SK-N-SH (cell line): Measurements from ENCODE around the gene CCL28. TPM values are rescaled to one million over a fixed set of nuclear protein-coding genes. Genes with fewer than 3 reads are reported as not detected.

Experiments
- CTCF ChIA-PET: fragments of 300-600, 350-600 bp; formaldehyde crosslinking; extraction: SDS; loops from one replicate; lab custom pipeline; 2021; lab: Yijun Ruan, JAX
- POLR2A ChIA-PET: fragments of 350-600 bp; sonication (Branson Sonifier 250); formaldehyde crosslinking; extraction: SDS; loops from one replicate; lab custom pipeline; 2020; ENCODE audit warnings: antibody characterized with exemption, inconsistent platforms; lab: Yijun Ruan, JAX
- DNase-seq: peaks from one replicate; pipeline ENCODE4 v3.0.0; 2012
- H2AFZ ChIP-seq: fragments of 200-600 bp; sonication (generic); 2 replicates; pipeline ENCODE4 v1.8.1; 2016; ENCODE audit warnings: antibody characterized with exemption, mild to moderate bottlenecking, low read depth
- H3F3A ChIP-seq: fragments of 200-600 bp; sonication (generic); replicated peaks from 2 replicates; pipeline ENCODE3; 2016; ENCODE audit warnings: antibody characterized with exemption, mild to moderate bottlenecking; ENCODE audit not compliant: insufficient read depth
- H3K27ac ChIP-seq, 2 experiments: fragments of 200-500 bp in 1 of 2; fragments of 200-600 bp in 1 of 2; sonication (Bioruptor generic) in 1 of 2; sonication (generic), shearing (Covaris generic) in 1 of 2; 2 replicates each; pipeline versions ENCODE4 v1.5.1 to v1.6.1; 2014 to 2016; ENCODE audit warnings: low read depth in 2 of 2, inconsistent platforms in 1 of 2, low read length in 1 of 2, mild to moderate bottlenecking in 1 of 2, mixed read lengths in 1 of 2
- H3K27me3 ChIP-seq: fragments of 200-600 bp; sonication (generic), shearing (Covaris generic); 2 replicates; pipeline ENCODE4 v1.6.1; 2016; ENCODE audit warnings: mixed run types; ENCODE audit not compliant: insufficient read depth
- H3K36me3 ChIP-seq, 2 experiments: fragments of 200-500 bp in 1 of 2; fragments of 200-600 bp in 1 of 2; sonication (Bioruptor generic) in 1 of 2; sonication (generic) in 1 of 2; replicated peaks in 1 of 2; 2 replicates each; pipeline versions ENCODE3 to v1.5.1; 2014 to 2016; ENCODE audit warnings: low read length in 1 of 2, mild to moderate bottlenecking in 1 of 2; ENCODE audit not compliant: insufficient read depth in 2 of 2, control insufficient read depth in 1 of 2
- H3K4me1 ChIP-seq, 2 experiments: fragments of 200-500 bp in 1 of 2; fragments of 200-600 bp in 1 of 2; sonication (Bioruptor generic) in 1 of 2; sonication (generic), shearing (Covaris generic) in 1 of 2; 2 replicates each; pipeline versions ENCODE4 v1.5.1 to v1.6.1; 2014 to 2016; ENCODE audit warnings: low read depth in 1 of 2, low read length in 1 of 2, mixed run types in 1 of 2; ENCODE audit not compliant: insufficient read depth in 2 of 2, control insufficient read depth in 1 of 2
- H3K4me2 ChIP-seq: fragments of 200-600 bp; sonication (generic), shearing (Covaris generic); 2 replicates; pipeline ENCODE4 v1.6.1; 2017; ENCODE audit warnings: mixed run types
- H3K4me3 ChIP-seq, 2 experiments: fragments of 200-500 bp in 1 of 2; fragments of 200-600 bp in 1 of 2; sonication (Bioruptor generic) in 1 of 2; sonication (generic), shearing (Covaris generic) in 1 of 2; 2 replicates each; pipeline versions ENCODE4 v1.5.1 to v1.8.1; 2014 to 2016; ENCODE audit warnings: low read depth in 2 of 2, inconsistent platforms in 1 of 2, low read length in 1 of 2, mild to moderate bottlenecking in 1 of 2, mixed read lengths in 1 of 2, moderate library complexity in 1 of 2
- H3K79me2 ChIP-seq: fragments of 200-600 bp; sonication (generic); 2 replicates; pipeline ENCODE4 v1.8.1; 2017; ENCODE audit warnings: mild to moderate bottlenecking; ENCODE audit not compliant: insufficient read depth
- H3K9ac ChIP-seq: fragments of 200-600 bp; sonication (generic); 2 replicates; pipeline ENCODE4 v1.6.1; 2017; ENCODE audit warnings: mixed run types
- H3K9me2 ChIP-seq: fragments of 200-600 bp; sonication (generic); 2 replicates; pipeline ENCODE4 v1.6.1; 2017; ENCODE audit warnings: mixed run types
- H3K9me3 ChIP-seq: fragments of 200-600 bp; sonication (generic); 2 replicates; pipeline ENCODE4 v1.6.1; 2017; ENCODE audit warnings: mixed run types, mild to moderate bottlenecking, moderate library complexity
- H4K20me1 ChIP-seq: fragments of 200-600 bp; sonication (generic); 2 replicates; pipeline ENCODE4 v1.6.1; 2017; ENCODE audit warnings: mild to moderate bottlenecking, mixed run types; ENCODE audit not compliant: insufficient read depth
- CHD2 ChIP-seq: fragments of 150-350 bp; IDR thresholded peaks from 2 replicates; pipeline ENCODE4 v1.6.1; 2018; ENCODE audit warnings: low read length; ENCODE audit not compliant: partially characterized antibody
- ELF1 ChIP-seq: IDR thresholded peaks from 2 replicates; pipeline ENCODE4 v1.4.0; 2012
- FOSL2 ChIP-seq: IDR thresholded peaks from 2 replicates; pipeline ENCODE4 v1.4.0; 2012; ENCODE audit warnings: low read depth, mild to moderate bottlenecking, moderate library complexity, borderline replicate concordance
- FOXJ3 ChIP-seq: sonication (generic); formaldehyde crosslinking; IDR thresholded peaks from 2 replicates; pipeline ENCODE4 v1.5.1; 2020; ENCODE audit warnings: mild to moderate bottlenecking, missing genetic modification reagents
- FOXM1 ChIP-seq: IDR thresholded peaks from 2 replicates; pipeline ENCODE4 v1.4.0; 2012; ENCODE audit warnings: low read depth, mild to moderate bottlenecking
- GABPA ChIP-seq: IDR thresholded peaks from 2 replicates; pipeline ENCODE4 v1.4.0; 2012; ENCODE audit warnings: low read depth, mild to moderate bottlenecking
- IRF3 ChIP-seq: fragments of 150-350 bp; IDR thresholded peaks from 2 replicates; pipeline ENCODE4 v1.6.1; 2016; ENCODE audit warnings: mild to moderate bottlenecking, low read depth, low read length
- JUND ChIP-seq: IDR thresholded peaks from 2 replicates; pipeline ENCODE4 v1.4.0; 2012
- MAX ChIP-seq: IDR thresholded peaks from 2 replicates; pipeline ENCODE4 v1.4.0; 2012; ENCODE audit warnings: low read depth
- NFIC ChIP-seq: IDR thresholded peaks from 2 replicates; pipeline ENCODE4 v1.4.0; 2012; ENCODE audit warnings: borderline replicate concordance
- NRF1 ChIP-seq: IDR thresholded peaks from 2 replicates; pipeline ENCODE4 v1.6.1; 2012; ENCODE audit warnings: low read depth, mild to moderate bottlenecking, low read length
- POLR2AphosphoS5 ChIP-seq: IDR thresholded peaks from 2 replicates; pipeline ENCODE4 v1.6.1; 2012; ENCODE audit warnings: low read depth, low read length
- RAD21 ChIP-seq: IDR thresholded peaks from 2 replicates; pipeline ENCODE4 v1.6.1; 2012; ENCODE audit warnings: mild to moderate bottlenecking, low read length
- REST ChIP-seq: IDR thresholded peaks from 2 replicates; pipeline ENCODE4 v1.6.1; 2012; ENCODE audit warnings: mild to moderate bottlenecking, low read depth, low read length, moderate library complexity
- RFX5 ChIP-seq: IDR thresholded peaks from 2 replicates; pipeline ENCODE4 v1.6.1; 2012; ENCODE audit warnings: mild to moderate bottlenecking, improper control_type of control experiment, low read length
- SIN3A ChIP-seq: IDR thresholded peaks from 2 replicates; pipeline ENCODE4 v1.6.1; 2012; ENCODE audit warnings: low read depth, mild to moderate bottlenecking, low read length, moderate library complexity, borderline replicate concordance
- SMC3 ChIP-seq: IDR thresholded peaks from 2 replicates; pipeline ENCODE4 v1.6.1; 2012; ENCODE audit warnings: low read depth, low read length, improper control_type of control experiment
- TEAD4 ChIP-seq: IDR thresholded peaks from 2 replicates; pipeline ENCODE4 v1.4.0; 2012; ENCODE audit warnings: mild to moderate bottlenecking, borderline replicate concordance; ENCODE audit not compliant: insufficient read depth
- USF1 ChIP-seq: IDR thresholded peaks from 2 replicates; pipeline ENCODE4 v1.4.0; 2012; ENCODE audit warnings: low read depth, borderline replicate concordance
- YY1 ChIP-seq: IDR thresholded peaks from 2 replicates; pipeline ENCODE4 v1.4.0; 2012; ENCODE audit warnings: low read depth, mild to moderate bottlenecking
- WGBS: methylation state at CpG from one replicate; pipeline ENCODE4 v1.1.6; 2017; ENCODE audit warnings: low lambda C conversion rate; 5-methylcytosine and 5-hydroxymethylcytosine counted together
- polyA plus RNA-seq, 3 experiments: library from polyadenylated mRNA; depleted of rRNA; stranded (reverse); fragments of >200 nt; gene quantifications; 2 replicates each; pipeline ENCODE4 v1.2.3, GENCODE V29; 2012
- TF ChIP-seq, protein P1 (sequence below): IDR thresholded peaks from 2 replicates; pipeline ENCODE4 v1.4.0; 2012; ENCODE audit warnings: low read depth, borderline replicate concordance

Gene CCL28
- polyA plus RNA-seq, 1 of the 3 experiments (the other 2 are of a cell fraction): not detected

- ChIA-PET CTCF (no interaction called here), POLR2A (no interaction called here)
- Histone ChIP-seq H3F3A (no peaks in the 10 kb centered on the region), H2AFZ (no peak overlapping the region), H3K27ac (no peak overlapping the region), H3K4me2 (no peak overlapping the region), H3K27me3 (no peaks in the 10 kb centered on the region), H3K36me3 (no peaks in the 10 kb centered on the region), H3K4me3 (no peak overlapping the region), H3K79me2 (no peaks in the 10 kb centered on the region), H3K9me2 (no peaks in the 10 kb centered on the region), H3K9me3 (0 out of 2 replicates have a peak, but pooled peaks cover 4% of the 10 kb centered on the region), H3K4me1 (no peaks in the 10 kb centered on the region), H4K20me1 (no peaks in the 10 kb centered on the region), H3K9ac (no peak overlapping the region)
- TF ChIP-seq SIN3A (no peak), ELF1 (no peak), IRF3 (no peak), MAX (no peak), FOXM1 (no peak), GABPA (no peak)
- TF ChIP-seq, protein P1, sequence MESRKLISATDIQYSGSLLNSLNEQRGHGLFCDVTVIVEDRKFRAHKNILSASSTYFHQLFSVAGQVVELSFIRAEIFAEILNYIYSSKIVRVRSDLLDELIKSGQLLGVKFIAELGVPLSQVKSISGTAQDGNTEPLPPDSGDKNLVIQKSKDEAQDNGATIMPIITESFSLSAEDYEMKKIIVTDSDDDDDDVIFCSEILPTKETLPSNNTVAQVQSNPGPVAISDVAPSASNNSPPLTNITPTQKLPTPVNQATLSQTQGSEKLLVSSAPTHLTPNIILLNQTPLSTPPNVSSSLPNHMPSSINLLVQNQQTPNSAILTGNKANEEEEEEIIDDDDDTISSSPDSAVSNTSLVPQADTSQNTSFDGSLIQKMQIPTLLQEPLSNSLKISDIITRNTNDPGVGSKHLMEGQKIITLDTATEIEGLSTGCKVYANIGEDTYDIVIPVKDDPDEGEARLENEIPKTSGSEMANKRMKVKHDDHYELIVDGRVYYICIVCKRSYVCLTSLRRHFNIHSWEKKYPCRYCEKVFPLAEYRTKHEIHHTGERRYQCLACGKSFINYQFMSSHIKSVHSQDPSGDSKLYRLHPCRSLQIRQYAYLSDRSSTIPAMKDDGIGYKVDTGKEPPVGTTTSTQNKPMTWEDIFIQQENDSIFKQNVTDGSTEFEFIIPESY: no peak
- no peak for DNase-seq
Measured at GRCh38 chr5:43358726-43359125, 53.5 kb downstream of the CCL28 start.

DNA sequence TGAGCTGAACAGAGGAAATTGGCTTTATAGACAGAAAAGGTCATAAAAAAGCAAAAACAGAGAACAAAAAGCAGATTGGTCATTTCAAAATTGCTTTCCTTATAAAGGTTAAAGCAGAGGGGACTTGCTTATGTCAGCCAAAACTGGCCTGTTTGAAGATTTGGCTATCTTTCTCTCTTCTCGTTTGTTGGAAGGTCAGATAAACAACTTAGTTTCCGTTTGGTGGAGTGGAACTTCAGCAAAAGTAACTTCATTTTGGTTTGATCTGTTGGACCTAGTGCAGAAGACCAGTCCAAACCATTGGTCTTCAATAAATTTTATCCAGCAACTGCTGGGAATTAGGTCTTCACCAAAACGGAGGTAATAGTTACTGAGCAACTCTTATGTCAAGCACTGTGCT, 53.9 kb downstream of the CCL28 start:
- Histone ChIP-seq H3K9ac (no peak overlapping the region), H3F3A (no peaks in the 10 kb centered on the region), H3K9me2 (no peaks in the 10 kb centered on the region), H3K79me2 (no peaks in the 10 kb centered on the region), H2AFZ (no peak overlapping the region), H4K20me1 (no peaks in the 10 kb centered on the region), H3K27ac (no peak overlapping the region), H3K4me3 (no peak overlapping the region), H3K4me2 (no peak overlapping the region), H3K36me3 (no peaks in the 10 kb centered on the region), H3K4me1 (no peaks in the 10 kb centered on the region), H3K9me3 (0 out of 2 replicates have a peak, but pooled peaks cover 4% of the 10 kb centered on the region), H3K27me3 (no peaks in the 10 kb centered on the region)
- no peak for DNase-seq
- 7% methylated on average over 3 of the region's 3 CpGs for WGBS
- ChIA-PET CTCF (interaction anchor here (1.3 kb wide), 1 partner anchor 13 kb away, joined by 3 read pairs; no protein-coding TSS in a partner anchor), POLR2A (no interaction called here)
- TF ChIP-seq RAD21: no peak
- no peak for TF ChIP-seq TEAD4
- TF ChIP-seq JUND: no peak
- no peak for TF ChIP-seq RFX5
- no peak for TF ChIP-seq SMC3
- no peak for TF ChIP-seq USF1
- TF ChIP-seq NFIC: no peak
- TF ChIP-seq YY1: no peak
- no peak for TF ChIP-seq FOSL2
- TF ChIP-seq CHD2: no peak
- TF ChIP-seq NRF1: no peak
- TF ChIP-seq POLR2AphosphoS5: no peak
- no peak for TF ChIP-seq REST
- no peak for TF ChIP-seq SIN3A
- TF ChIP-seq FOXM1: no peak
- no peak for TF ChIP-seq FOXJ3 (CRISPR knock-in tag)
